GM12891 (cell line): ENCODE data around the gene ATP11A.

Experiments used
- POLR2A ChIP-seq: IDR thresholded peaks from 2 replicates; pipeline ENCODE4 v1.6.1; 2011; ENCODE audit warnings: low read depth, low read length, control low read depth
- POLR2AphosphoS5 ChIP-seq: IDR thresholded peaks from 2 replicates; pipeline ENCODE4 v1.6.1; 2011; ENCODE audit warnings: low read depth, low read length, control low read depth

DNA sequence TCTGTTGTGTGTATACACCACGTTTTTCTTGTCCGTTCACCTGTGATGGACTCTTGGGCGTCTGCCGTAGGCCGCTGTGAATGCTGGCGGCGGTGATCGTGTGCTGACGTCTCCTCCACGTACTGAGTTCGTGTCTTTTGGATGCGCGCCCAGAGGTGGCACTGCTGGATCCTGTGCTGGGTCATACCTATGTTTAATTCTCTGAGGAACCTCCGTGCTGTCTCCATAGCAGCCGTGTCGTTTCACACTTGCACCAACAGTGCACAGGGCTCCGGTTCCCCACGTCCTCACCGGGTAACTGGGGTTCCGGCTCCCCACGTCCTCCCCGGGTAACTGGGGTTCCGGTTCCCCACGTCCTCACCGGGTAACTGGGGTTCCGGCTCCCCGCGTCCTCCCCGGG lies 56.2 kb downstream of the ATP11A start:
- TF ChIP-seq POLR2A (no peak), POLR2AphosphoS5 (no peak)
